Measurements from ENCODE around the gene FAM151A.

FAM151A gene

DNA sequence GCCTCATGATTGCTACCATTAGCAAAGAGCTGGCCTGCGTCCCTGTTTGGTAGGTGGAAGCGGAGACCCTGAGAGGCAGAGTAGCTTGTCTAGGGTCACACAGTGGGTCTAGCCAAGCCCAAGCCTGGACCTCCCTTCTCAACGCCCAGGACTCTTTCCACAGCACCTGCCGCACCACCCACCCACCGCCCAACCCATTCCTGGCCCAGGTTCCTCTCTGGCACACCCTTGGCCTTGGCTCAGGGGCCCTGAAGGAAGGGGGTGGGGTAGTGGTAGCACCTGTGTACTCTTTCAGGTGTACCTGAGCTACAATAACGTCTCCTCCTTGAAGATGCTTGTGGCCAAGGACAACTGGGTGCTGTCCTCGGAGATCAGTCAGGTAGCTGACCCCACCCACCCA, 19.3 kb downstream of the FAM151A start:
- no peak for DNase-seq (ENCODE audit: low read depth, low spot score)

GRCh38 chr1:54603241-54603640, 20.1 kb downstream of the FAM151A start:
- no peak for DNase-seq (ENCODE audit: low read depth, low spot score)

DNA sequence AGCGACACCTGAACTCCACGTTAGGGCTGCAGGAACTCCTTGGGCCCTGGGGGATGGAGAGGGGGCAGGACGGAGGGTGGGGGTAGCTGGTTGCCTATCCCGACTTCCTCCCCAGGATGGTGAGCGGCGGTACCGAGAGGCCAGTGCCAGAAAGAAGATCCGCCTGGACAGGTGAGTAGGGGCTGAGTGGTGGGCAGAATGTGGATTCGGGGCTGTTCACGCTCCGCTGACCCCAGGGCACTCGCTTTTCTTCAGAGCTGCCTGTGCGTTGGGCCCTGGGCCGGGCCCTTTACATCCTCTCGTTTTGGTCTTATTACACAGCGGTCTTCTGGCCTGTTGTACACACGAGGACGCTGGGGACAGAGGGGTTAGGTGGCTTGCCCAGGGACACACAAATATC, 20.8 kb downstream of the FAM151A start:
- no peak for DNase-seq (ENCODE audit: low read depth, low spot score)

DNA sequence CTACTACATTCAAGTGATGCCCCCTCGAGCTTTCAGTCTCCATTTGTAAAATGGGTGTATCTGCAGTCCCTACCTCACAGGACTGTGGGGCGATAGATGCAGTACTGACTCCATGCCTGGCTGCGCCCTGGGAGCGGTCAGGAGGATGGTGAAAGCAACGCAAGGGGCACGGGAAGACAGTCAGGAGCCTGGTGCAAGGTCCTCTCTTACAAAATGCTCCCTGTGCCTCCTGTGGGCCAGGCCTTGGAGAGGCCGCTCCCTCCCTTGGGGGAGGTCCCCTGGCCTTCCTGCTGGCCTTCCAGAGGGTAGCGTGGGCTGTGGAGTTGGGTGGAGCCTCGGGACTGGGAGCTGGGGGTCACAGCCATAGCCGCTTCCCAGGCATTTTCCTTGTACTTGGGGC, 21.6 kb downstream of the FAM151A start:
- DNase-seq (ENCODE audit: low read depth, low spot score), result no peak

- no peak for DNase-seq (ENCODE audit: low read depth, low spot score)
Observed at GRCh38 chr1:54600947-54601721, 22.2 kb downstream of the FAM151A start.

DNA sequence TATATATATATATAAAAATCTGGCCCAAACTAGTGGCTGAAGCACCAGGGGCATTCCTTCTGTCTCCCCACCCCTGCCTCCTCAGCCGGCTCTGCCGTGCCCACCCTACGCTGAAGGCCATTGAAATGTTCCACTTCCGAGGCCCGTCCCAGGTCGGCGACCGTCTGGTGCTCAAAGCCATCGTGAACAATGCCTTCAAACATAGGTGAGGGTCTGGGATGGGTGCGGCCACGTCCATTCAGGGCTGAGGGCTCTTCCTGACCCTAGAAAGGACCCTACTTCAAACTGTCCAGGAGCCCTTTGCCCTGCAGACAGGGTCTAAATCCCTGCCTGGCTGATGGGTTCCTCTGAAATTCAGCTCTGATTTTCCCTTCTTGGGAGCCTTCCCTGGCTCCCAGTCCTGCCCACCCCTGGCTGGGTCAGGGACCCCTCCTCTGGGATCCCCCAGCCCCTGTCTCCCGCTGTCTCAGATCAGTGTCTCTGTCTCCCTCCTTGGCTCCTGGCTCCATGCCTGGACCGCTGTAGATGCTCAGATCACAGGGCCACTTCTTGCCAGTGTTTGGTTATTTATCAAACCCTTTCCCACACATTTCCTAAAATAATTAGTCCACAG, 24.0 kb downstream of the FAM151A start:
- DNase-seq (ENCODE audit: low read depth, low spot score), result no peak

GRCh38 chr1:54597455-54598030, 25.8 kb downstream of the FAM151A start:
- DNase-seq (ENCODE audit: low read depth, low spot score), result no peak

DNA sequence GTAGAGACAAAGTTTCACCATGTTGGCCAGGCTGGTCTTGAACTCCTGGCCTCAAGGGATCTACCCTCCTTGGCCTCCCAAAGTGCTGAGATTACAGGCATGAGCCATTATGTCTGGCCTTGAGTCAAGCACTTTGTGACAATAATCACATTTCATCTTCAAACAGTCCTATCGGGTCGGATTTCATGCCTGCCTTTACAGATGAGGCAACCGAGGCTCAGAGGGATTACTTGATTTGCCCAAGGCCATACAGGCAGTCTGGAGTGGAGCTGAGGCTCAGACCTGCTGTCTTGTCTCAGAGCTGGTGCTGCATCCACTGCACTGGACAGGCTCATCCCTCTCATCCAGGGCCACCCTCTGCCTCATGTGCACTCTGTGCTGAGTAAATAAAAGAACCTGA, 26.6 kb downstream of the FAM151A start:
- no peak for DNase-seq (ENCODE audit: low read depth, low spot score)

DNA sequence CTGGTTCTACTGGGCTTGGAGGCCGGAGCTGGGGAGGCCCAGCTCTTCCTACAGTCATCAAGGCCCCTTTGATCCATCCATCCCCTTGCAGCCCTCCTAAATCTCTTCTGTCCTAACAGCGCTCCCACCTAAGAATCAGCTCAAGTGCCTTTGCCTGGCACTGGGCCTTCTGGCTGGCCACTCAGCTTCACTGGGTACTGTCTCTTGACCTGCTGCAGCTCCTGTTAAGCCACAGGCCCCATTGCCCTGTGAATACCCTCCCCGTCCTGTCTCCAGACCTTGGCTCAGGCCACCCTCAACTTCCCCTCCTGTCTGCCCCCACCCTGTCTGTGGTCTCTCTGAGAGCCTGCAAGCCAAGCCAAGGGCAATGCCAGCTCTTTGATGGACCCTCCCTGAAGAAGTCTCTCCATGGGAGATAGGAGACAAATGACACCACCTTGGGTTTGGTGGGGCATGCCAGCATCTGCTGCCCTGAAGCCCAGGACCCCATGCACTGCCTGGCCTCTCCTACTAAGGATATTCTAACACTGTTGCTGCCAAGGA, 27.3 kb downstream of the FAM151A start:
- DNase-seq (ENCODE audit: low read depth, low spot score), result no peak

DNA sequence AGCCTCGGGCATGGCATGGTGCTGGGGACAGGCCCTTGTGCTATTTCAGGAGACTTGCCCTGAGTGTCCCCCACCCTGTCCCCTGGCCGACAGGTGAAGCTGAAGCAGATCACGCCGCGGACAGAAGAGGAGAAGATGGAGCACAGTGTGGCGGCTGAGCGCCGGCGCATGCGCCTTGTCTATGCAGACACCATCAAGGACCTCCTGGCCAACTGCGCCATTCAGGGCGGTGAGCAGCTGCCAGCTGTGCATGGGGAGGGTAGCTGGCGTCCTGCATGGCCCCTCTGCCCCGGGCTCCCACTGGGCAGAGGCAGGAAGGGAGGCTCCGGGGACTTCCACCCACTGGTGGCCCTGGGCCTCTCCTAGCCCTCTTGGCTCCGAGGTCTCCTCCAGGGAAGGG, 28.9 kb downstream of the FAM151A start:
- no peak for DNase-seq (ENCODE audit: low read depth, low spot score)

- DNase-seq (ENCODE audit: low read depth, low spot score), result no peak
Observed at GRCh38 chr1:54593571-54594160, 29.7 kb downstream of the FAM151A start.

GRCh38 chr1:54591127-54591756, 32.1 kb downstream of the FAM151A start:
- DNase-seq (ENCODE audit: low read depth, low spot score), result no peak

DNA sequence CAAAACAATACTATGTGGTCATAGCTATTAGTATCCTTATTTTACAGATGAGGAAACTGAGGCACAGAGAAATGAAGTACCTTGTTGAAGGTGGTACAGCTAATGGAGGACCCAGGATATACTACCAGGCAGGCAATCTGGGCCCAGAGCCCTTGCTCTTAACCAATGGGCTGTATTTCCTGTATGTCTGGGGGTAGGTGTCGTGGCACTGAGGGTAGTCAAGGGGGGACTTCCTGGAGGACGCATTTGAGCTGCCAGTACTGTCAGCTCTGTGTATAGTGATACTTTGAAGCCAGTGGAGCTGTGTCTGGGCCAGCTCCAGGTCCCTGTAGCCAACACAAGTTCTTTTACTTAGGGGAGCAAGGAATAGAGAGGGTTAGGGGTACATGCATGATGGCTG, 34.9 kb downstream of the FAM151A start:
- no peak for DNase-seq (ENCODE audit: low read depth, low spot score)

GRCh38 chr1:54585181-54586066, 37.9 kb downstream of the FAM151A start:
- DNase-seq (ENCODE audit: low read depth, low spot score), result no peak

DNA sequence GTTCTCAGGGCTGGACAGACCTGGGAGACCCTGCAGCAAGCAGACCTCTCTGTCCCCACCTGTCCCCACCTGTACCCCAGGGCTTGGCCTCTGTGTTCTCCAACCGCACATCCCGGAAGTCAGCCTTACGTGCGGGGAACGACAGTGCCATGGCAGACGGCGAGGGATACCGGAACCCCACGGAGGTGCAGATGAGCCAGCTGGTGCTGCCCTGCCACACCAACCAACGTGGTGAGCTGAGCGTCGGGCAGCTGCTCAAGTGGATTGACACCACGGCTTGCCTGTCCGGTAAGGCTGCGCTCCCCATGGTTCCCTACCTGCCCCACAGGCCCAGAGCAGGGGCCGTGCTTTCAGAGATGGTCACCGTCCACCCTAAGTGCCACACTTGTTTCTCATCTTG, 38.8 kb downstream of the FAM151A start:
- no peak for DNase-seq (ENCODE audit: low read depth, low spot score)

- no peak for DNase-seq (ENCODE audit: low read depth, low spot score)
Observed at GRCh38 chr1:54583871-54584270, 39.5 kb downstream of the FAM151A start.

GRCh38 chr1:54583307-54583686, 40.0 kb downstream of the FAM151A start:
- DNase-seq (ENCODE audit: low read depth, low spot score), result no peak

DNA sequence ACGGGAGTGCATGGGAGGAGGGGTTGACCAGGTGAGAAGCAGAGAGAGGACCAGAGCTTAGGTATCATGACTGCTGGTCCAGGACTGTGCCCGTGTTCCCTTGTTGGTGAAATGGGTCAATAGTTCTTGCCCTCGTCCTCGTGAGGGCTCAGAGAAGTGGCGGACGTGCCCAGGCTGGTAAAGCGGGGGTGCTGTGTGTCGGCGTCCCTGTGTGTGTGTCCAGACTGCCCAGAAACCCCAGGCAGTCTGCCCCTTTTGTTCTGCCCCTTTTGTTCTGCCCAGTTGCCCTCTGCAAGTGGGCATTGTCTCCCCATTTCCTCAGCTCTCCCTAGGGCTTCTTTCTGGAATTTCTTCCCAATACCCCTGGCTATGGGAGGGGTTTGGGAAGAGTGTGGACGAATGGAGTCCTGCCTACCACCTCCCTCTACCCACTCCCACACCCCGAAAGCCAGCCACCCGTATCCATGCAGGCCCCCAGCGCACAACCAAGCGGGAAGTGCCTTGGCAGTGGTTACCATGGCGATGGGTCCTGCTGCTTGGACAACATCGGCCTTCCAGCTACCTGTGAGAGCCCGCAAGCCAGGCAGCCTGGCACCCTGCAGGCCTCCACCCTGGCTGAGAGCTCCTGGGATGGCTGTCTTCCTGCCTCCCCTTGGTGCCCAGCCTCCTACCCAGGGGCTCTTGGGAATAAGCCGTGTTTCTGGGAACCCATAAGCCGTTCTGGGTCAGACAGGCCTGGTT, 40.6 kb downstream of the FAM151A start:
- no peak for DNase-seq (ENCODE audit: low read depth, low spot score)

DNA sequence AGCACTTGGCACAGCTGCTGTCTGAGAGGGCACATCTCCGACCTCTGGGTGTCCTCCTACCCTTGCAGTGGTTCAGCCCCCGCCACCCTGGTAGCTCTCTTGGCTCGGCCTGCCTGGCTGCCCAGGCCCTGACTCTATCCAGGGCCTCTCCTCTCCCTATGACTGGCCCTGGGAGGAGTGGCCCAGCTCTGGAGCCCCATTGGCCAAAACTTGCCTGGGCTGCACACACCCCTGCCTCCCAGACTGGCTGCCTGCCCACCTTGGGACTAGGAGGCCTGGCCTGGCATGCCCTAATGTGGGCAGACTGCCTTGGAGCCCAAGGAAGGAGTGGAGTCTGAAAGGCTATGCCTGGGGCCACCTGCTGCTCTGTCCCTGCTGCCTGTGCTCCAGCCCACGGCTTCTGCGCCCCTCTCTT, 41.7 kb downstream of the FAM151A start:
- DNase-seq (ENCODE audit: low read depth, low spot score), result no peak

DNA sequence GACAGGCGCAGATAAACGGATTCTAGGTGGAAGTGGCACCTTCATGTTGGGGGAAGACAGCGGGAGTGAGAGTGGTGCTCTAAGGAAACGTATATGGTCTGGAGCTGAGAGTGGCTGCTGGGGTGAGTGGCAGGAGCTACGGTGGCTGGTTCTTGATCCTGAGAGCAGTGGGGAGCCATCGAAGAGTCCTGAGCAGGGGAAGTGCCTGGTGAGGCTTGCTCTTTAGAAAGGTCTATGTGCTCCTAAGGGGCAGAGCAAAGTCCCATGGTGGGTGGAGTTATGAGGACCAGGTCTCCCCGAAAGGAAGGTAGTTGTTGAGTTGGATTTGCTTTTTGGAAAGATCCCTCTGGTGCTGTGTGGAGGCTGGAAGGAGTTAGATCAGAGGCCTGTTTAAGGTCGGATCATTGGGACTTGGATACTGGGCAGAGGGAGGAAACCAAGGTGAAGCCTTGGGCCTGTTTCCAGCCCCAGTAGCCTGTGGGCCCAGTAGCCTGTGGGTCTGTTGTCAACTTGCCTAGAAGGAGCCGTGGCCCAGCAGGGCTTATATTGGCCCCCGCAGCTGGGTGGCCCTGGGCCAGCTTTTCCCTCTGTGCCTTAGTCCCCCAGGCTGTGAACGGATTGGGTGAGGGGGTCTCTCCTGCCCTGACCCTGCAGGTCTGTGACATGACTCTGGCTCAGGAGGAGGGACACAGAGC, 42.3 kb downstream of the FAM151A start:
- no peak for DNase-seq (ENCODE audit: low read depth, low spot score)
